Heart left ventricle (tissue), 13 donors: ENCODE measurements around the gene INSRR.

ENCODE experiments used
- CTCF ChIP-seq, 12 donors: fragments of 200-600 bp; sonication (generic) in 4 of 12; IDR thresholded peaks; one replicate each; pipeline versions ENCODE4 v1.5.0 to v1.8.0; 2018 to 2022; ENCODE audit warnings: antibody characterized with exemption in 12 of 12, mild to moderate bottlenecking in 5 of 12
- POLR2A ChIP-seq, 2 donors: fragments of 450-650 bp; IDR thresholded peaks; one replicate each; pipeline ENCODE4 v1.6.1; 2017; ENCODE audit warnings: antibody characterized with exemption in 2 of 2, mild to moderate bottlenecking in 2 of 2, moderate library complexity in 2 of 2
- donor health status: ischemic (EF 13 %, LVEDD 7.1; RV severe dilation, severe dysfunction).
- donor health status: DM: no; HTN: yes; CAD: no.
- donor health status: DM: no; HTN: no; CAD: no.
- donor health status: ischemic (EF 25% LVEDD 6.9; RV normal size, moderate dysfunction).
- donor health status: ischemic (EF 25% LVEDD 5.7; RV mildly dilated, moderate dysfunction).
- donor health status: ischemic (EF 35%, LVEDD 5.7; RV mildly dilated, moderate dysfunction).
- donor health status: nonischemic (EF 11% LVEDD 7.7; RV severe dilation, severe dysfunction).
- donor health status: DM: yes; HTN: yes; CAD: no.
- donor health status: PGD.
- donor health status: ischemic (EF 29% LVEDD 5.4; RV normal size, mild dysfunction).
- donor health status: nonischemic (EF 23%, LVEDD 6.1; RV moderate dilation, normal function).

GRCh38 chr1:156811168-156811567 is 47.7 kb downstream of the INSRR start:
- TF ChIP-seq CTCF (IDR thresholded peaks at IDR 0.05) (no peak), POLR2A (IDR thresholded peaks at IDR 0.05) (no peak)
